Astrocyte (in vitro differentiated cells and primary cell): ENCODE data around the gene RMDN3. TPM values are rescaled to one million over a fixed set of nuclear protein-coding genes. Genes with fewer than 3 reads are reported as not detected.
A peak's percentile ranks its signal among the peaks of the same experiment; 100 is the strongest.

Experiments used
- DNase-seq: peaks from one replicate; pipeline ENCODE4 v3.0.0-alpha.2; 2010; ENCODE audit warnings: low read depth
- FAIRE-seq: peaks from 2 replicates; lab custom pipeline; 2011; peaks lifted over from hg19 to GRCh38; lab: Jason Lieb, UNC
- H2AFZ ChIP-seq: 2 replicates; pipeline ENCODE4 v1.6.0; 2012; ENCODE audit warnings: low read depth, low read length, inconsistent platforms
- H3K27ac ChIP-seq: 2 replicates; pipeline ENCODE4 v1.5.1; 2011; ENCODE audit warnings: low read depth, low read length, inconsistent platforms
- H3K27me3 ChIP-seq: 2 replicates; pipeline ENCODE4 v1.6.0; 2011; ENCODE audit warnings: low read length, inconsistent platforms; ENCODE audit not compliant: insufficient read depth
- H3K36me3 ChIP-seq: 2 replicates; pipeline ENCODE4 v1.5.1; 2011; ENCODE audit warnings: low read length, inconsistent platforms; ENCODE audit not compliant: insufficient read depth
- H3K4me1 ChIP-seq: 2 replicates; pipeline ENCODE4 v1.5.1; 2011; ENCODE audit warnings: low read length, inconsistent platforms; ENCODE audit not compliant: insufficient read depth
- H3K4me2 ChIP-seq: 2 replicates; pipeline ENCODE4 v1.6.0; 2012; ENCODE audit warnings: low read length, inconsistent platforms
- H3K4me3 ChIP-seq: 2 replicates; pipeline ENCODE4 v1.5.1; 2011; ENCODE audit warnings: low read depth, mild to moderate bottlenecking, low read length, inconsistent platforms; ENCODE audit not compliant: insufficient read depth
- H3K79me2 ChIP-seq: 2 replicates; pipeline ENCODE4 v1.6.0; 2012; ENCODE audit warnings: mild to moderate bottlenecking, low read length, inconsistent platforms; ENCODE audit not compliant: insufficient read depth
- H3K9ac ChIP-seq: 2 replicates; pipeline ENCODE4 v1.6.0; 2012; ENCODE audit warnings: mild to moderate bottlenecking, low read length, inconsistent platforms
- H3K9me3 ChIP-seq: 2 replicates; pipeline ENCODE4 v1.5.1; 2012; ENCODE audit warnings: low read depth, mild to moderate bottlenecking, low read length, inconsistent platforms; ENCODE audit not compliant: insufficient read depth
- H4K20me1 ChIP-seq: 2 replicates; pipeline ENCODE4 v1.6.0; 2012; ENCODE audit warnings: low read length, inconsistent platforms; ENCODE audit not compliant: insufficient read depth
- H3K27ac Mint-ChIP-seq: one replicate; pipeline ENCODE4 v1.8.0; 2021; ENCODE audit warnings: mild to moderate bottlenecking, mixed read lengths; ENCODE audit not compliant: unreplicated experiment
- H3K27me3 Mint-ChIP-seq: one replicate; pipeline ENCODE4 v1.8.0; 2021; ENCODE audit warnings: low read depth, mixed read lengths; ENCODE audit not compliant: unreplicated experiment
- H3K36me3 Mint-ChIP-seq: one replicate; pipeline ENCODE4 v1.8.0; 2021; ENCODE audit warnings: low read depth, mixed read lengths; ENCODE audit not compliant: unreplicated experiment
- H3K4me1 Mint-ChIP-seq: one replicate; pipeline ENCODE4 v1.8.0; 2021; ENCODE audit warnings: low read depth, mixed read lengths; ENCODE audit not compliant: unreplicated experiment
- H3K4me3 Mint-ChIP-seq: one replicate; pipeline ENCODE4 v1.8.0; 2021; ENCODE audit warnings: mild to moderate bottlenecking, moderate library complexity, mixed read lengths; ENCODE audit not compliant: unreplicated experiment
- H3K9me3 Mint-ChIP-seq: one replicate; pipeline ENCODE4 v1.8.0; 2021; ENCODE audit warnings: mild to moderate bottlenecking, mixed read lengths; ENCODE audit not compliant: unreplicated experiment
- EZH2 ChIP-seq: IDR thresholded peaks from 2 replicates; pipeline ENCODE4 v1.6.1; 2012; ENCODE audit warnings: mild to moderate bottlenecking, low read length, inconsistent platforms; ENCODE audit not compliant: insufficient read depth
- total RNA-seq: library from RNA; stranded (reverse); gene quantifications from 2 replicates; pipeline ENCODE4 v1.2.1, GENCODE V29; 2021
- TF ChIP-seq, protein P1 (sequence below): IDR thresholded peaks from 2 replicates; pipeline ENCODE4 v1.5.1; 2011; ENCODE audit warnings: low read depth, mild to moderate bottlenecking, inconsistent platforms, low read length, moderate library complexity; ENCODE audit not compliant: insufficient read depth

RMDN3 gene
- total RNA-seq, 1 donor from 2014 or later, result 32.0 TPM

DNA sequence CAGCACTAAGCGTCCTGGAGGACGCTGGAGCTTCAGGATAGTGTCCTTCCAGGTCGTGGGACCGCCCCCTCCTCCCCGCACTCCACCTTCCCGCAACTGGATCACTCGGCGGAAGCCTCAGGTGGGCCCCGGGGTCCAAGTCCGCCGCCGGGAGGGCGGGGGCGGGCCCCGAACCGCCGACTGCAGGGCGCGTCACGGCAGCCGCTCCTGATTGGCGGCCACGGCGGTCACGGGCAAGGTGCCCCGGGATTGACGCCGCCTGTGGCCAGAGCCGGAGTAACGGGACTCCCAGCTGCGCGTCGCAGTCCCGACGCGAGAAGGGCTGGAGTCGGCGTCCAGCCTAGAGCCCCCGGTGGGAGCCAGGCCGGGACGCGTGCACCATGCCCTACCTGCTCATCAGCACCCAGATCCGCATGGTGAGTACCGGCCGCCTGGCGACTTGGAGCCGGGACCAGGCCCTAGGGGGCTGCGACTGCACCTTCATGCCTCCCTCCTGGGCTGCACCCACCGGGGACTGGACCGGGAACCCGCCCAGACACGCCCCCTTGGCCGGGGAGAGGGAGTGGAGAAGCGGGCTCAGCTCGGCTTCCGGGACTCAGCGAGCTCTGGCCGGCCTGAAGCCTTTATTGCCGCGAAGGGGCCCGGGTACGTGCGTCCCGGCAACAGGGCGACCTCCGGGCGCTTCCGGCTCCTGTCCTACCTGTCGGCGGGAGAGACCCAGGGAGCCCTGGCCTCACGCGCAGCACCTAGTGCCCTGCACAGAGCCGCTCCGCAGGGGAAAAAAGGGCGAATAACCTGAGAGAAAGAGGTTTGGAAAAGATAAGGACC lies 9.0 kb upstream of the RMDN3 start, which contains the start of gene GCHFR:
Gene GCHFR, plus strand, starts transcription at position 268 of the 828 bp plus-strand sequence. Its CDS starts 113 bp downstream, at position 381.
- FAIRE-seq (no peak), DNase-seq (peak; percentile 32)
- Mint-ChIP-seq H3K27ac (peak within 1 kb of the TSS; percentile 81), H3K36me3 (no peaks in the 10 kb centered on the region), H3K27me3 (no peaks in the 10 kb centered on the region), H3K9me3 (no peaks in the 10 kb centered on the region), H3K4me3 (peak within 1 kb of the TSS; percentile 76), H3K4me1 (peaks cover 13% of the 10 kb centered on the region)
- no peaks in the 10 kb centered on the region for H3K79me2 ChIP-seq
- TF ChIP-seq EZH2, result no peak
- TF ChIP-seq, protein P1, sequence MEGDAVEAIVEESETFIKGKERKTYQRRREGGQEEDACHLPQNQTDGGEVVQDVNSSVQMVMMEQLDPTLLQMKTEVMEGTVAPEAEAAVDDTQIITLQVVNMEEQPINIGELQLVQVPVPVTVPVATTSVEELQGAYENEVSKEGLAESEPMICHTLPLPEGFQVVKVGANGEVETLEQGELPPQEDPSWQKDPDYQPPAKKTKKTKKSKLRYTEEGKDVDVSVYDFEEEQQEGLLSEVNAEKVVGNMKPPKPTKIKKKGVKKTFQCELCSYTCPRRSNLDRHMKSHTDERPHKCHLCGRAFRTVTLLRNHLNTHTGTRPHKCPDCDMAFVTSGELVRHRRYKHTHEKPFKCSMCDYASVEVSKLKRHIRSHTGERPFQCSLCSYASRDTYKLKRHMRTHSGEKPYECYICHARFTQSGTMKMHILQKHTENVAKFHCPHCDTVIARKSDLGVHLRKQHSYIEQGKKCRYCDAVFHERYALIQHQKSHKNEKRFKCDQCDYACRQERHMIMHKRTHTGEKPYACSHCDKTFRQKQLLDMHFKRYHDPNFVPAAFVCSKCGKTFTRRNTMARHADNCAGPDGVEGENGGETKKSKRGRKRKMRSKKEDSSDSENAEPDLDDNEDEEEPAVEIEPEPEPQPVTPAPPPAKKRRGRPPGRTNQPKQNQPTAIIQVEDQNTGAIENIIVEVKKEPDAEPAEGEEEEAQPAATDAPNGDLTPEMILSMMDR, result no peak
- peak within 1 kb of the TSS; percentile 95 for H3K4me2 ChIP-seq
- no peaks in the 10 kb centered on the region for H3K36me3 ChIP-seq
- no peaks in the 10 kb centered on the region for H3K9me3 ChIP-seq
- H4K20me1 ChIP-seq, result peaks cover 30% of the 10 kb centered on the region
- H3K4me3 ChIP-seq, result peak within 1 kb of the TSS; percentile 52
- peak within 1 kb of the TSS; percentile 58 for H2AFZ ChIP-seq
- peaks cover 46% of the 10 kb centered on the region for H3K4me1 ChIP-seq
- H3K27me3 ChIP-seq, result no peaks in the 10 kb centered on the region
- peak within 1 kb of the TSS; percentile 59 for H3K9ac ChIP-seq
- no peak within 1 kb of the TSS for H3K27ac ChIP-seq

DNA sequence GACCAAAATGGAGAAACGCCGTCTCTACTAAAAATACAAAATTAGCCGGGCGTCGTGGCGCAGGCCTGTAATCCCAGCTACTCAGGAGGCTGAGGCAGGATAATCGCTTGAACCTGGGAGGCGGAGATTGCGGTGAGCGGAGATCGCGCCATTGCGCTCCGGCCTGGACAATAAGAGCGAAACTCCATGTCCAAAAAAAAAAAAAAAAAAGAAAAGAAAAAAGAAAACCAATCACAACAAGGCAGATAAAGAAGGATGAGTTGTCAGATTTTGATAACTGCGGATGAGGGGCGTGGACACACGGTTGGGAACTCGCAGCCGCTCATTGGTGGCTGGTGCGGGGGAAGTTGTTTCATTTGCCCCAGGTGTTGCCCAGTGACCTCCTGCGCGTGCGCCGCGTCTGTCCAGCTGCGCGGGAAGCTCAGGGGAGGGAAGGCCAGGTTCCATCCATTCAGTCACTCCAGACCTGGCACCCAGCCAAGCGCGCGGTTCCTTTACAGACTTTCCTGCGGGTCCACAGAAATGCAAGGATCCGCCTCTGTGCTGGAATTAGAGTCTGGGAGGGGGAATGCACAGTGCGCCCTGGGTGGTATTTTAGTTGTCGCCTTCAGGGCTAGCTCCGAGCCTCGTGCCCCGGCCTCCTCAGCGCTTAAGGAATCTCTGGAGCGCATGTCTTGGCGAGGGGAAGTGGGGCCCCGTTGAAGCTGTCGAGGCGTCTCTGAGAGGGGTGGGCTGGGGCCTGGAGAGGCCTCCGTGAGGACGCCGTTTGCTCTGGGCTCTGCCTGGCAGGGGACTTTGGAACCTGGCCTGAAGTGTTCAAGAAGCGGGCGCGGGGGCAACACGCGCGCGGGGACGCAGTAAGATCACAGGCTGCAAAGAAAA lies 8.1 kb upstream of the RMDN3 start:
- Histone ChIP-seq H3K4me2 (peak overlapping the region; percentile 95), H2AFZ (peak overlapping the region; percentile 58), H4K20me1 (peaks cover 22% of the 10 kb centered on the region), H3K4me3 (peak overlapping the region; percentile 52), H3K9me3 (no peaks in the 10 kb centered on the region), H3K79me2 (no peaks in the 10 kb centered on the region), H3K9ac (peak overlapping the region; percentile 59), H3K27me3 (no peaks in the 10 kb centered on the region), H3K27ac (no peak overlapping the region), H3K36me3 (no peaks in the 10 kb centered on the region), H3K4me1 (peaks cover 38% of the 10 kb centered on the region)
- FAIRE-seq (no peak), DNase-seq (peak; percentile 35)
- no peak overlapping the region for H3K27ac Mint-ChIP-seq
- no peaks in the 10 kb centered on the region for H3K9me3 Mint-ChIP-seq
- no peaks in the 10 kb centered on the region for H3K36me3 Mint-ChIP-seq
- H3K4me3 Mint-ChIP-seq, result peak overlapping the region; percentile 76
- no peaks in the 10 kb centered on the region for H3K27me3 Mint-ChIP-seq
- TF ChIP-seq EZH2, result no peak
- TF ChIP-seq, protein P1, result no peak
- H3K4me1 Mint-ChIP-seq, result peaks cover 13% of the 10 kb centered on the region
